CD4-positive, alpha-beta T cell treated with Interleukin-15 for 1 hour (primary cell): Measurements from ENCODE around the gene AASDH.

ENCODE experiments used
- DNase-seq: peaks from one replicate; pipeline ENCODE4 v3.0.0-alpha.2; 2020

AASDH gene

GRCh38 chr4:56315543-56315942, 71.7 kb downstream of the AASDH start:
- no peak for DNase-seq

GRCh38 chr4:56315041-56315440, 72.2 kb downstream of the AASDH start:
- no peak for DNase-seq

GRCh38 chr4:56314207-56314915, 72.9 kb downstream of the AASDH start:
- DNase-seq, result no peak

- no peak for DNase-seq
Measured at GRCh38 chr4:56313132-56313531, 74.2 kb downstream of the AASDH start.

GRCh38 chr4:56311299-56311975, 75.9 kb downstream of the AASDH start:
- DNase-seq, result no peak

GRCh38 chr4:56310401-56311125, 76.7 kb downstream of the AASDH start:
- no peak for DNase-seq

- no peak for DNase-seq
Measured at GRCh38 chr4:56308384-56308783, 78.9 kb downstream of the AASDH start.

GRCh38 chr4:56307423-56307822, 79.9 kb downstream of the AASDH start:
- no peak for DNase-seq

GRCh38 chr4:56305390-56305789, 81.9 kb downstream of the AASDH start:
- no peak for DNase-seq

GRCh38 chr4:56303921-56304320, 83.4 kb downstream of the AASDH start:
- DNase-seq, result no peak

- DNase-seq, result no peak
Measured at GRCh38 chr4:56302760-56303159, 84.5 kb downstream of the AASDH start.

- no peak for DNase-seq
Measured at GRCh38 chr4:56301997-56302496, 85.2 kb downstream of the AASDH start.

- peak; percentile 53 for DNase-seq
Measured at GRCh38 chr4:56301181-56301996, 85.9 kb downstream of the AASDH start.

- DNase-seq, result no peak
Measured at GRCh38 chr4:56298236-56298635, 89.1 kb downstream of the AASDH start.

GRCh38 chr4:56297776-56298175, 89.5 kb downstream of the AASDH start:
- DNase-seq, result no peak

- DNase-seq, result no peak
Measured at GRCh38 chr4:56296526-56296925, 90.8 kb downstream of the AASDH start.

- no peak for DNase-seq
Measured at GRCh38 chr4:56293121-56293520, 94.2 kb downstream of the AASDH start.

GRCh38 chr4:56289934-56290333, 97.4 kb downstream of the AASDH start:
- no peak for DNase-seq

- DNase-seq, result no peak
Measured at GRCh38 chr4:56288663-56289062, 98.6 kb downstream of the AASDH start.
